Measurements from ENCODE around the gene MARCHF10.

GRCh38 chr17:62794666-62794971 lies 13.5 kb downstream of the MARCHF10 start:
- TF ChIP-seq CTCF (conservative IDR thresholded peaks at IDR 0.05; ENCODE audit: low read depth, low read length) (no peak), EZH2 (IDR thresholded peaks at IDR 0.05; ENCODE audit: borderline replicate concordance, low read depth, low read length, poor library complexity, severe bottlenecking) (no peak)
